Esophagus squamous epithelium (tissue), 4 donors: Measurements from ENCODE around the gene SNORC.

ENCODE experiments used
- POLR2A ChIP-seq, 4 donors: fragments of 450-650 bp; IDR thresholded peaks; one replicate each; pipeline ENCODE4 v1.6.1; 2017; ENCODE audit warnings: antibody characterized with exemption in 4 of 4, mild to moderate bottlenecking in 4 of 4, moderate library complexity in 3 of 4
- TF ChIP-seq, protein P1 (sequence below), 6 experiments: fragments of 450-650 bp in 4 of 6; fragments of 200-600 bp in 2 of 6; sonication (generic) in 2 of 6; IDR thresholded peaks; one replicate each; pipeline ENCODE4 v1.5.1; 2016 to 2019; ENCODE audit warnings: antibody characterized with exemption in 6 of 6, mild to moderate bottlenecking in 4 of 6, moderate library complexity in 4 of 6

DNA sequence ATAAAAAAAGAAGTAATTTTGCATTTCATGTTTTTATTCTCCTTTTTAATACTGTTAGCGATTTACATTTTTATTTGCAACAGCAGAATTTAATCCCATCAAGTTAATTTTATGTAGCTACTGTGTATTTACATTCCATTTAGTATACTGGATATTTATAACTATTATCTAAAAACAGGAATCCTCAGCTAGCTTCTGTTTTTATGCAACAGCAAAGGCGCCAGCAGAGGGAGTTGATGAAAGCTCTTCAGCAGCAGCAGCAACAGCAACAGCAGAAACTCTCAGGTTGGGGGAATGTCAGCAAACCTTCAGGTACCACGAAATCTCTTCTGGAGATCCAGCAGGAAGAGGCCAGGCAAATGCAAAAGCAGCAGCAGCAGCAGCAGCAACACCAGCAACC, 26.2 kb upstream of the SNORC start:
- TF ChIP-seq, protein P1, sequence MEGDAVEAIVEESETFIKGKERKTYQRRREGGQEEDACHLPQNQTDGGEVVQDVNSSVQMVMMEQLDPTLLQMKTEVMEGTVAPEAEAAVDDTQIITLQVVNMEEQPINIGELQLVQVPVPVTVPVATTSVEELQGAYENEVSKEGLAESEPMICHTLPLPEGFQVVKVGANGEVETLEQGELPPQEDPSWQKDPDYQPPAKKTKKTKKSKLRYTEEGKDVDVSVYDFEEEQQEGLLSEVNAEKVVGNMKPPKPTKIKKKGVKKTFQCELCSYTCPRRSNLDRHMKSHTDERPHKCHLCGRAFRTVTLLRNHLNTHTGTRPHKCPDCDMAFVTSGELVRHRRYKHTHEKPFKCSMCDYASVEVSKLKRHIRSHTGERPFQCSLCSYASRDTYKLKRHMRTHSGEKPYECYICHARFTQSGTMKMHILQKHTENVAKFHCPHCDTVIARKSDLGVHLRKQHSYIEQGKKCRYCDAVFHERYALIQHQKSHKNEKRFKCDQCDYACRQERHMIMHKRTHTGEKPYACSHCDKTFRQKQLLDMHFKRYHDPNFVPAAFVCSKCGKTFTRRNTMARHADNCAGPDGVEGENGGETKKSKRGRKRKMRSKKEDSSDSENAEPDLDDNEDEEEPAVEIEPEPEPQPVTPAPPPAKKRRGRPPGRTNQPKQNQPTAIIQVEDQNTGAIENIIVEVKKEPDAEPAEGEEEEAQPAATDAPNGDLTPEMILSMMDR (IDR thresholded peaks at IDR 0.05): peak in 1 of 6 experiments; percentile 6
- TF ChIP-seq POLR2A (IDR thresholded peaks at IDR 0.05): no peak
